Measurements from ENCODE around the gene CFAP43. TPM values are rescaled to one million over a fixed set of nuclear protein-coding genes. Genes with fewer than 3 reads are reported as not detected.

Gene CFAP43
- total and polyA plus RNA-seq, 2 of the 8 experiments (the other 6 are each of a cell fraction or from before 2014, with no cell fraction given) = 0.11 to 0.27 TPM

- Histone ChIP-seq H2BK20ac (ENCODE audit: low read length) (no peak overlapping the region), H2AFZ (ENCODE audit: low read length) (no peak overlapping the region), H3K4me1 (replicated peaks in 1 of 4; ENCODE audit: control insufficient read depth in 3 of 4, insufficient read depth in 4 of 4, low read length in 3 of 4) (peaks cover 0 to 5% (median 0%) of the 10 kb centered on the region in 4 experiments; a peak in 2 of 7 replicates), H3K23ac (ENCODE audit: insufficient read length) (no peak overlapping the region), H2BK12ac (ENCODE audit: low read depth, low read length) (no peak overlapping the region), H3K27me3 (replicated peaks in 1 of 4; ENCODE audit: control insufficient read depth in 3 of 4, extremely low read depth in 1 of 4, insufficient read depth in 3 of 4, low read length in 3 of 4) (no peaks in the 10 kb centered on the region), H3K36me3 (ENCODE audit: control insufficient read depth in 2 of 4, insufficient read depth in 4 of 4, low read length in 3 of 4) (no peaks in the 10 kb centered on the region), H3K14ac (ENCODE audit: insufficient read length) (no peak overlapping the region), H3K4me2 (ENCODE audit: insufficient read depth in 1 of 2, low read depth in 2 of 2, low read length in 2 of 2) (no peak overlapping the region), H2AK5ac (ENCODE audit: low read depth, low read length) (no peak overlapping the region), H4K8ac (ENCODE audit: extremely low read depth, insufficient read depth, low read length) (no peak overlapping the region), H3K18ac (ENCODE audit: extremely low read depth, low read length) (no peak overlapping the region), H3K4ac (replicated peaks; ENCODE audit: insufficient read length, low read depth, low read length) (no peak overlapping the region), H2BK15ac (ENCODE audit: low read length) (no peak overlapping the region), H2BK120ac (replicated peaks; ENCODE audit: low read depth, low read length) (no peak overlapping the region), H3K79me2 (ENCODE audit: control insufficient read depth in 1 of 2, insufficient read depth in 2 of 2, low read length in 2 of 2) (no peaks in the 10 kb centered on the region), H3K4me3 (ENCODE audit: extremely low read depth in 1 of 4, insufficient read depth in 2 of 4, low read depth in 3 of 4, low read length in 4 of 4) (no peak overlapping the region), H3K9ac (replicated peaks in 1 of 4; ENCODE audit: extremely low read depth in 1 of 4, low read depth in 3 of 4, low read length in 3 of 4) (no peak overlapping the region), H2BK5ac (ENCODE audit: low read depth, low read length) (no peak overlapping the region), H3K56ac (replicated peaks; ENCODE audit: insufficient read length, low read depth, low read length) (no peak overlapping the region), H4K91ac (replicated peaks; ENCODE audit: insufficient read length, low read length) (no peak overlapping the region), H3K27ac (ENCODE audit: low read depth, low read length) (no peak overlapping the region), H4K20me1 (replicated peaks in 1 of 2; ENCODE audit: control insufficient read depth in 1 of 2, insufficient read depth in 2 of 2, low read length in 2 of 2) (no peaks in the 10 kb centered on the region), H3K23me2 (ENCODE audit: low read depth, low read length) (no peaks in the 10 kb centered on the region), H3K9me3 (ENCODE audit: insufficient read depth in 2 of 2, low read depth in 1 of 2, low read length in 1 of 2) (no peaks in the 10 kb centered on the region), H3K79me1 (ENCODE audit: low read depth, low read length) (no peaks in the 10 kb centered on the region), H4K5ac (ENCODE audit: insufficient read length, low read depth, low read length) (no peak overlapping the region)
- 93% methylated on average over 4 of the region's 4 CpGs; no CpG with 5 or more reads in 1 of the 2 experiments for WGBS, 2 experiments (ENCODE audit: extremely low coverage in 1 of 2, insufficient coverage in 1 of 2, insufficient read length in 1 of 2, insufficient replicate concordance in 2 of 2, low coverage in 1 of 2, low lambda C conversion rate in 2 of 2, missing lambda C conversion rate in 1 of 2)
- DNase-seq (ENCODE audit: low read depth in 1 of 2, low spot score in 2 of 2) (no peak), FAIRE-seq (no peak)
- ChIA-PET CTCF (ENCODE audit: partially characterized antibody) (interaction anchor here (0.7 to 2.4 kb wide), 2 partner anchors 99 to 390 kb away, joined by 5 to 7 read pairs; no protein-coding TSS in a partner anchor), POLR2A (ENCODE audit: partially characterized antibody) (interaction anchor here (0.6 to 1.8 kb wide), 3 partner anchors 18 to 84 kb away, joined by 3 to 4 read pairs (median 3); partner anchors contain the start of gene SFR1)
- TF ChIP-seq POLR2A (IDR thresholded peaks at IDR 0.05; ENCODE audit: control extremely low read depth in 1 of 2, low read depth in 2 of 2, low read length in 2 of 2) = no peak
- TF ChIP-seq RXRA (IDR thresholded peaks at IDR 0.05; ENCODE audit: insufficient read depth, low read depth, low read length) = no peak
- no peak for TF ChIP-seq SIX5 (IDR thresholded peaks at IDR 0.05; ENCODE audit: low read depth, low read length)
- TF ChIP-seq PHF8 (conservative IDR thresholded peaks at IDR 0.05; ENCODE audit: low read depth, low read length) = no peak
- no peak for TF ChIP-seq E2F6 (IDR thresholded peaks at IDR 0.05)
- no peak for TF ChIP-seq NANOG (IDR thresholded peaks at IDR 0.05; ENCODE audit: insufficient read depth, low read depth, low read length, poor library complexity, severe bottlenecking)
- TF ChIP-seq POLR2AphosphoS5 (IDR thresholded peaks at IDR 0.05; ENCODE audit: low read depth, low read length) = no peak
- no peak for TF ChIP-seq TAF7 (optimal IDR thresholded peaks at IDR 0.05; ENCODE audit: borderline replicate concordance, low read depth, low read length)
- TF ChIP-seq EGR1 (IDR thresholded peaks at IDR 0.05; ENCODE audit: borderline replicate concordance, low read depth, low read length) = no peak
Measured at GRCh38 chr10:104144931-104145330, 87.2 kb downstream of the CFAP43 start.

All from H1 (cell line).